ENCODE results near the gene ZNF793.

ZNF793 gene

DNA sequence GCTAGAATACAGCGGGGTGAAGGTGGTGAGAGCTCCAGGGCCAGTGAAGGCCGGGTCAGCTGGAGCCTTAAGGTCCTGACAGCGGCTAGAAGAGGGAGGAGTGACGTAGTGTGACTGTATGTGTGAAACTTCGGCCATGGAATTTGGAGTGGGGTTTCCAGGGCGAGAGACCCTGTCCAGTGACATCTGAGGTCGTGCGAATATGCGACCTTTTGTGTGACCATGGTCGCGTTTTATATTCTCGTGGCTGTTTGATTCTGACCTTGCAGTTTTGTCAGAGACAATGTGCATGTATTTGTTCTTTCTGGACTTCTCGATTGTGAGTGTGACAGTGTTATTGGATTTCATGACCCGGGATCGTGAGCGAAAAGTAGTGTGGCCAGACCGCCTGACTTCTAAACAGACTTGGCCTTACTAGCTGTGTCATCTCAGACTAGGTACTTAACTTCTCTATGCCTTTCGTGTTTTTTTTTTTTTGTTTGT, 39.1 kb upstream of the ZNF793 start:
- Histone ChIP-seq H2BK15ac (ENCODE audit: low read depth, poor library complexity, severe bottlenecking) (no peak overlapping the region), H3K9me3 (ENCODE audit: control insufficient read depth, low read length) (peaks cover 37% of the 10 kb centered on the region), H4K8ac (ENCODE audit: low read length) (peak overlapping the region; percentile 89), H2AFZ (ENCODE audit: low read depth, low read length) (peak overlapping the region; percentile 74), H3K18ac (ENCODE audit: low read depth in 1 of 2, low read length in 2 of 2) (peak overlapping the region in 1 of 2 experiments; percentile 75), H3K4me1 (ENCODE audit: control insufficient read depth, insufficient read depth, low read depth, low read length) (peaks cover 5% of the 10 kb centered on the region), H3K79me1 (replicated peaks; ENCODE audit: low read length, poor library complexity, severe bottlenecking) (peaks cover 25% of the 10 kb centered on the region), H3K14ac (ENCODE audit: low read length in 2 of 2) (no peak overlapping the region), H2AK5ac (ENCODE audit: low read length, severe bottlenecking) (no peak overlapping the region), H3K4me2 (ENCODE audit: low read length, poor library complexity, severe bottlenecking) (peak overlapping the region; percentile 54), H3K4me3 (ENCODE audit: insufficient read depth in 1 of 2, low read depth in 1 of 2, low read length in 2 of 2) (peak overlapping the region in 1 of 2 experiments; percentile 99), H3K36me3 (ENCODE audit: control insufficient read depth in 1 of 2, insufficient read depth in 2 of 2, low read depth in 1 of 2, low read length in 2 of 2) (peaks cover 22 to 34% of the 10 kb centered on the region in 2 experiments), H2BK120ac (ENCODE audit: low read depth, low read length) (no peak overlapping the region), H2BK12ac (ENCODE audit: low read length in 2 of 2) (no peak overlapping the region), H3K27me3 (ENCODE audit: control insufficient read depth in 1 of 2, insufficient read depth in 1 of 2, low read length in 2 of 2) (no peaks in the 10 kb centered on the region), H3K9ac (ENCODE audit: low read length) (peak overlapping the region; percentile 90), H2BK5ac (ENCODE audit: low read depth, low read length, poor library complexity, severe bottlenecking) (no peak overlapping the region), H3K23ac (ENCODE audit: low read length in 2 of 2) (no peak overlapping the region), H3K27ac (ENCODE audit: low read length, poor library complexity, severe bottlenecking) (peak overlapping the region; percentile 16), H4K91ac (ENCODE audit: low read length) (no peak overlapping the region), H3K4ac (ENCODE audit: low read depth in 1 of 2, low read length in 2 of 2) (no peak overlapping the region)
- WGBS = 72% methylated on average over 18 of the region's 18 CpGs
- no peak for DNase-seq

DNA sequence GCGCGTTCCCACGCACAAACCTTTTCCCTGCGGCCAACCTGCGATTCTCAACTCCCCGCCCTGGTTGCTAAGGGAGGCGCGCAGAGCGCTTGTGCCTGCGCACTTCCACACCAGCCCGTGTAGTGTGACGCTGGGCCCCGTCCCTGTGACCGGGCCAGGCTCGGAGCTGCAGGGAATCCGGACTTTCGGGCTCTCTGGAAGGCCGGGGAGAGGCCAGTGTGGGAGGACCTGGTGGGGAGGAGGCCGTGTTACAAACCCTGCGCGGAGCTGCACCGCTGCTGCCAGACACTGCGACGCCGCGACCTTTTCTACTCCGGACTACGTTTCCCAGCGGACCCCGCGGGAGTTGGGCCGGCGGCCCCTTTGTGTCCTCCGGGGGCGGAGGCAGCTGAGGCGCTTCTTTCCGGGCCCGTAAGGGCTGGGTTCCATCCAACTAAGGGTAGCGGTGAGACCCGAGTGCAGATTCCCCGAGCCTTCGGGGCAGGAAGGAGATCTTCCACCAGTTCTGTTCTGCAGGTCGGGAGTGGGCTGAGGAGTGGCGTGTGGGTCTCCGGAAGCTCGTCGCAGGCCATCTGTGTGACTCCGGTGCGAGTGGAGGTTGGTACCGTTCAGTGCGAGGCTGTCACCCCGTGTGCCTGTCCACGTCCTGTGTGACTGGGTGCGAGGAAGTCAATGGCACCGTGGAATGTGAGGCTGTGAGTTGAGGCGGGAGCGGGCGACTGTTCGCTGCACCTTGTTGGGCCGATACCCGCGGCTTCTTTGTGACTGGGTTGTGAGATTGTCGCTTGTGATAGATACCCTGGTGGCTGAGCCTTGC, 37.6 kb upstream of the ZNF793 start, which contains the start of gene ZNF570:
TSS of gene ZNF570 (plus strand) at position 396 of the 817 bp plus-strand sequence. CDS start 999 bp downstream, outside the sequence.
- Histone ChIP-seq H3K18ac (ENCODE audit: low read depth in 1 of 2, low read length in 2 of 2) (peak within 1 kb of the TSS; percentile 91 to 97), H3K4me3 (ENCODE audit: insufficient read depth in 1 of 2, low read depth in 1 of 2, low read length in 2 of 2) (peak within 1 kb of the TSS; percentile 90 to 99), H2AFZ (ENCODE audit: low read depth, low read length) (peak within 1 kb of the TSS; percentile 100), H3K27me3 (ENCODE audit: control insufficient read depth in 1 of 2, insufficient read depth in 1 of 2, low read length in 2 of 2) (no peaks in the 10 kb centered on the region), H3K9me3 (ENCODE audit: control insufficient read depth, low read length) (peaks cover 37% of the 10 kb centered on the region), H3K4me1 (ENCODE audit: control insufficient read depth, insufficient read depth, low read depth, low read length) (peaks cover 5% of the 10 kb centered on the region), H4K91ac (ENCODE audit: low read length) (peak within 1 kb of the TSS; percentile 77), H2BK120ac (ENCODE audit: low read depth, low read length) (no peak within 1 kb of the TSS), H2BK5ac (ENCODE audit: low read depth, low read length, poor library complexity, severe bottlenecking) (no peak within 1 kb of the TSS), H3K14ac (ENCODE audit: low read length in 2 of 2) (peak within 1 kb of the TSS in 1 of 2 experiments; percentile 99), H3K23ac (ENCODE audit: low read length in 2 of 2) (peak within 1 kb of the TSS in 1 of 2 experiments; percentile 90), H3K9ac (ENCODE audit: low read length) (peak within 1 kb of the TSS; percentile 95), H3K4me2 (ENCODE audit: low read length, poor library complexity, severe bottlenecking) (peak within 1 kb of the TSS; percentile 64), H4K8ac (ENCODE audit: low read length) (peak within 1 kb of the TSS; percentile 89), H2BK12ac (ENCODE audit: low read length in 2 of 2) (peak within 1 kb of the TSS in 1 of 2 experiments; percentile 83), H3K79me1 (replicated peaks; ENCODE audit: low read length, poor library complexity, severe bottlenecking) (peaks cover 33% of the 10 kb centered on the region), H3K4ac (ENCODE audit: low read depth in 1 of 2, low read length in 2 of 2) (peak within 1 kb of the TSS; percentile 64 to 84), H3K36me3 (ENCODE audit: control insufficient read depth in 1 of 2, insufficient read depth in 2 of 2, low read depth in 1 of 2, low read length in 2 of 2) (peaks cover 21 to 25% of the 10 kb centered on the region in 2 experiments), H2AK5ac (ENCODE audit: low read length, severe bottlenecking) (no peak within 1 kb of the TSS), H2BK15ac (ENCODE audit: low read depth, poor library complexity, severe bottlenecking) (peak within 1 kb of the TSS; percentile 73), H3K27ac (ENCODE audit: low read length, poor library complexity, severe bottlenecking) (peak within 1 kb of the TSS; percentile 65)
- WGBS = under 1% methylated on average over 63 of the region's 63 CpGs
- peak; percentile 90 for DNase-seq

DNA sequence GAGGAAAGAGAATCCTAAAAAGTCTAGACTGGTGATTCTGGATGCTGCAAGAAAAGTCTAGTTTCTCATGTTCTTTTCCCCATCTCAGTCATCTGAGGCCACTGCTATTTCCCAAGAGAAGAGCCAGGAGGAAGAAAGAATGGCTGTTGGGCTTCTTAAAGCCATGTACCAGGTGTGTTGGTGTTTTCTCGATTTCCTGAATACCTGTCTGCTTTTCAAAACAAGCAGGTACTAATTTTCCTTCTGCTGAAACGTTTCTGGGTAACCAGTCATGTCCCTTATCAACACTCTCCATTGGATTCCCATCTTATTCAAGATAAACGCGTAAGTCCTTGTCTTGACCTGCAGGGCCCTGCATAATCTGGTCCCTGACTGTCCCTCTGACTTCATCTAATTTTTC, 36.5 kb upstream of the ZNF793 start:
- Histone ChIP-seq H2AK5ac (ENCODE audit: low read length, severe bottlenecking) (no peak overlapping the region), H3K4ac (ENCODE audit: low read depth in 1 of 2, low read length in 2 of 2) (no peak overlapping the region), H3K9me3 (ENCODE audit: control insufficient read depth, low read length) (peaks cover 37% of the 10 kb centered on the region), H2BK12ac (ENCODE audit: low read length in 2 of 2) (no peak overlapping the region), H3K23ac (ENCODE audit: low read length in 2 of 2) (no peak overlapping the region), H3K4me3 (ENCODE audit: insufficient read depth in 1 of 2, low read depth in 1 of 2, low read length in 2 of 2) (peak overlapping the region in 1 of 2 experiments; percentile 99), H3K18ac (ENCODE audit: low read depth in 1 of 2, low read length in 2 of 2) (no peak overlapping the region), H3K14ac (ENCODE audit: low read length in 2 of 2) (no peak overlapping the region), H2AFZ (ENCODE audit: low read depth, low read length) (no peak overlapping the region), H3K9ac (ENCODE audit: low read length) (peak overlapping the region; percentile 95), H2BK5ac (ENCODE audit: low read depth, low read length, poor library complexity, severe bottlenecking) (no peak overlapping the region), H2BK15ac (ENCODE audit: low read depth, poor library complexity, severe bottlenecking) (no peak overlapping the region), H3K4me2 (ENCODE audit: low read length, poor library complexity, severe bottlenecking) (peak overlapping the region; percentile 34), H3K4me1 (ENCODE audit: control insufficient read depth, insufficient read depth, low read depth, low read length) (peaks cover 5% of the 10 kb centered on the region), H4K91ac (ENCODE audit: low read length) (no peak overlapping the region), H2BK120ac (ENCODE audit: low read depth, low read length) (no peak overlapping the region), H4K8ac (ENCODE audit: low read length) (no peak overlapping the region), H3K36me3 (ENCODE audit: control insufficient read depth in 1 of 2, insufficient read depth in 2 of 2, low read depth in 1 of 2, low read length in 2 of 2) (peaks cover 19 to 26% of the 10 kb centered on the region in 2 experiments), H3K27me3 (ENCODE audit: control insufficient read depth in 1 of 2, insufficient read depth in 1 of 2, low read length in 2 of 2) (no peaks in the 10 kb centered on the region), H3K27ac (ENCODE audit: low read length, poor library complexity, severe bottlenecking) (no peak overlapping the region), H3K79me1 (replicated peaks; ENCODE audit: low read length, poor library complexity, severe bottlenecking) (peaks cover 26% of the 10 kb centered on the region)
- DNase-seq = no peak
- WGBS = 89% methylated on average over 4 of the region's 4 CpGs

DNA sequence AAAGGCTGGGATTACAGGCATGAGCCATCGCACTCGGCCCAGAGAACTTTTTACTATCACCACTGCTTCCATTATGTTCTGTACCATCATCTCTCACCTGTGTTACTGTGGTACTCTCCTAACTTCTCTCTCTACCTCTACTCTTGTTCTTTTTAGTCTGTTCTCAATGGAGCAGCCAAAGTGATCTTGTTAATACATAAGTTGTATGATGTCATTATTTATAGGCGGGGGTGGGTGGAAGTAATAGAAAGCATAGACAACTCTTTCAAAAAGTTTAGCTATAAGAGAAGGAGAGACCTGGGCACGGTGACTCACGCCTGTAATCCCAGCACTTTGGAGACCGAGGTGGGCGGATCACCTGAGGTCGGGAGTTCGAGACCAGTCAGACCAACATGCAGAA, 34.6 kb upstream of the ZNF793 start:
- Histone ChIP-seq H3K27me3 (ENCODE audit: control insufficient read depth in 1 of 2, insufficient read depth in 1 of 2, low read length in 2 of 2) (no peaks in the 10 kb centered on the region), H3K14ac (ENCODE audit: low read length in 2 of 2) (no peak overlapping the region), H2BK120ac (ENCODE audit: low read depth, low read length) (no peak overlapping the region), H4K8ac (ENCODE audit: low read length) (no peak overlapping the region), H3K18ac (ENCODE audit: low read depth in 1 of 2, low read length in 2 of 2) (no peak overlapping the region), H2AK5ac (ENCODE audit: low read length, severe bottlenecking) (no peak overlapping the region), H3K4me3 (ENCODE audit: insufficient read depth in 1 of 2, low read depth in 1 of 2, low read length in 2 of 2) (no peak overlapping the region), H3K23ac (ENCODE audit: low read length in 2 of 2) (no peak overlapping the region), H3K36me3 (ENCODE audit: control insufficient read depth in 1 of 2, insufficient read depth in 2 of 2, low read depth in 1 of 2, low read length in 2 of 2) (peaks cover 31 to 45% of the 10 kb centered on the region in 2 experiments), H3K4ac (ENCODE audit: low read depth in 1 of 2, low read length in 2 of 2) (no peak overlapping the region), H3K9me3 (ENCODE audit: control insufficient read depth, low read length) (peaks cover 55% of the 10 kb centered on the region), H3K4me1 (ENCODE audit: control insufficient read depth, insufficient read depth, low read depth, low read length) (peaks cover 4% of the 10 kb centered on the region), H3K79me1 (replicated peaks; ENCODE audit: low read length, poor library complexity, severe bottlenecking) (peaks cover 32% of the 10 kb centered on the region), H3K4me2 (ENCODE audit: low read length, poor library complexity, severe bottlenecking) (no peak overlapping the region), H2BK12ac (ENCODE audit: low read length in 2 of 2) (no peak overlapping the region), H3K27ac (ENCODE audit: low read length, poor library complexity, severe bottlenecking) (no peak overlapping the region), H2AFZ (ENCODE audit: low read depth, low read length) (no peak overlapping the region), H2BK5ac (ENCODE audit: low read depth, low read length, poor library complexity, severe bottlenecking) (no peak overlapping the region), H2BK15ac (ENCODE audit: low read depth, poor library complexity, severe bottlenecking) (no peak overlapping the region), H4K91ac (ENCODE audit: low read length) (no peak overlapping the region), H3K9ac (ENCODE audit: low read length) (no peak overlapping the region)
- 95% methylated on average over 9 of the region's 9 CpGs for WGBS
- no peak for DNase-seq

Measured in mesenchymal stem cell (in vitro differentiated cells and primary cell).